GM19455 (cell line): ENCODE measurements around the gene FEN1.

ENCODE experiments used
- ATAC-seq: cut with Tn5 transposase; IDR thresholded peaks from one replicate; pipeline ENCODE4 v1.9.1; 2021; ENCODE audit not compliant: unreplicated experiment

FEN1 gene

DNA sequence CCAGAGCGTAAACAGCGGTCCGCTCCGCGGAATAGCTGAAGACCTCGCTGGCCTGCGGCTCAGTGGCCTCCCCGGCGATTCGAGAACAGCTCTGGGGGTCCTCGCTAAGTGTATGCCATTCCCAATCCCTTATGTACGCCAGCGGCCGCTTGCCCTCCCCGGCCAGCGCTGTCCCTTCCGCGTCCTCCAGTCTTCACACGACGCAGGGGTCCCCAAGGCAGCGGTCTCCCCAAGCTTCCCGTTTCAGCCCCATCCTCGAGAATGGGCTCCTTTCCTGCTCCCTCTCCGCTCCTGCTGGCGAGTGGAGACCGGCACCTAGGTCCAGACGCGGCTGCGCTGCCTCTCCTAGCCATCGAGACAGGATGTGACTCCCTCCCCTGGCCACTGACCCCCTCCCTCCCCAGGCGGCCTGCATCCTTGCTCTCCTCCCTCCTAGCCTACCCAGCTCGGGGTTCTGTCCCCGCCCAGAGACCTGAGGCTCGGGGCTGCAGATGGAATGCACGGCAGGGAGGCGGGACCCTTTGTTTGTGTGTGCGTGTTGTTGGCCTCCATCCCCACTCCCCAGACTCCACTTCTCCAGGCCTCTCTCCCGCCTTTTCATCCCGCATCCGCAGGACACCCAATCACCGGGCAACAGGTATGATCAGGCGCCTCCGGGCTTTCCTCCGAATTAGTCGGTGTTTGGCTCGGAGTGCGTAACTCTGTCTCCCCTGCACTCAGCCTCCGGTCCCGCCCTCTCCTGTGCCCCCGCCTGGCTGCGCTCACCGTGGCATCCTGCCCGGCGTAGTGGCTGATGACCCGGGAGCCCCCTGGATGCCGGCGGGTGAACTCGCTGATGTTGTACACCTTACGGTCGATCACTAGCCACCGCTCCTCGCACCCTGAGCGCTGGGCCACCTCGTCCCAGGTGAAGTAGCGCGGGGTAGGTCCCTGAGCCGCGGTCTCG is 23.4 kb downstream of the FEN1 start:
- peak; percentile 32 for ATAC-seq

DNA sequence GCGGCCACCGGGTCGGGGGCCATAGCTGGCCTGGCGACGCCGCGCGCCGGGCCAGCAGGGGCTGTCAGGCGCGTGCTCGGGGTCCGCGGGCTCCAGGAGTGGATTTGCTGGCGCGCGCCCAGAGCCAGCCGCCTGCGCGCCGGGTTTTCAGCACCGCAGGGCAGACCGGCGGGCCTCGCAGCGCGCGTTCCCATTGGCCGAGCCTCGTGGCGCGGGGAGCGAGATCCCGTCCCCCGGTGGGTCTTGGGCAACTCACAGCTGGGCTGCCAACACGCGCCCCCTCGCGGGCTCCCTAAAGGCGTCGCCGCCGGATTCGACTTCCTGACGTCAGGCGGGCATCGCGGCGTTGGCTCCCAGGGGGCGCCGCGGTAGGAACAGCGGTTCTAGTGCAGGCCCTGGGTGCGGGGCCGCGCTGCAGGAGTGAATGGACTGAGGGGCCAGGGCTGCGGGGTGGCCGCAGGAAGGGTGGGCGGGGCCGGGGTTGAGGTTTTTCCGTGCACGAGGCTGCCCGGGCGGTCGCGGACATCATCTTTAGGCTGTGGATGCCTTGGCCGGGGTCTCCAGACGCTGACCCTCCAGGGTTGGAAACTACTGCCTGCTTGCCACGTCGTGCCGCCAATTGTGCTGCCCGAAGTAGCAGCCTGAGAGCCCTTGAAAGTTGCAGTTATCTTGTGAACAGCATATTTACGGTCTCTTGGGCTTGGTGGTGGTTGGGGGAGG is 24.2 kb downstream of the FEN1 start, which contains the start of gene FADS1:
TSS of gene FADS1 (minus strand) at position 268 of the 720 bp plus-strand sequence. CDS start at position 194, 74 bp downstream.
- peak; percentile 36 for ATAC-seq

DNA sequence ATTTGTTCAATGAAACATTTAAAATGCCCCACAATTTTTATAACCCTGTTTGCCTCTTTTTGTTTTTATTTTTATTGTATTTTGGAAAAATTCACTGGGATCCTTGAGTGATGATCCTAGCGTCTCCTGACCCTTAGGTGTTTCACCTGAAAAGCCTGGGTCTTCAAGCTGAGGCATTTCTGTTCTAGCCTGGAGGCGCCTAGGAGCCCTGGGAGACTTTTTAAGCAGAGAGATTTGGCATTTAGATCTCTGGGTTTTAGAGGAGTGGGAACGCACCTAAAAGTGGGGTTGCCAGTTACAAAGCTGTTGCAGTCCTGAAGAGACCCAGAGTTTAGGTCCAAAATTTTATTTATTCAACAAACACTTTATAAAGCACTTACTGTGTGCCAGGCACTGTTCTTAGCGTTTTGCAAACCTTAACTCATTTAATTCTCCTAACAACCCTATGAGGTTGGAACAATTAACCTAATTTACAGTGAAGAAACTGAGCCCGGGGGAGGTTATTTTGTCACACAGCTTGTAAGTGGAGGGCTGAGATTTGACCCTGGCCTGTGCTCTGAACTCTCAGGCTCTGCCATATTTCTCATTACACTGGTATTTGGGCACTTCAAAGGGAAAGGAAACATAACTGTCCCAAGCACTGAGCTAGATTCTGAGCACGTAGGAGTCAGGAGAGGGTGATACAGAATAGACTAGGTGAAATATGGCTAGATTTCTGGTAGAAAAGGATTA is 24.9 kb downstream of the FEN1 start:
- ATAC-seq = no peak

DNA sequence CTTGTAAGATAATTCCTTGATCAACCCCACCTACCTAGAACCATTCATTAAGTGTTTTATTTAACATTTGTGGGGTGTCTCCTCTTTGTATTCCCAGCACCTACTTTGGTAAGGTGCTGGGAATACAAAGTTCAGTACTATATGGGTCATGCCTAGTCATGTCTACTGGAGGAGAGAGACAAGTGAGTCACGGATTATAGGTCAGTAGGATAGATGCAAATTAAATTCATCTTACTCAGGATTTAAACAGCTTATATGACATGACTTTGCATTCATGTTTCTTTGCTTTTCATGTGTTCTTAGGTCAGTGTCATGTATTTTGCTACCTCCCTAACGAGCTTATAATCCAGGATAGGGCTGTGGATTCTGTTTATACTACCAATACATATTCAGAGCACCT is 27.5 kb downstream of the FEN1 start:
- no peak for ATAC-seq

DNA sequence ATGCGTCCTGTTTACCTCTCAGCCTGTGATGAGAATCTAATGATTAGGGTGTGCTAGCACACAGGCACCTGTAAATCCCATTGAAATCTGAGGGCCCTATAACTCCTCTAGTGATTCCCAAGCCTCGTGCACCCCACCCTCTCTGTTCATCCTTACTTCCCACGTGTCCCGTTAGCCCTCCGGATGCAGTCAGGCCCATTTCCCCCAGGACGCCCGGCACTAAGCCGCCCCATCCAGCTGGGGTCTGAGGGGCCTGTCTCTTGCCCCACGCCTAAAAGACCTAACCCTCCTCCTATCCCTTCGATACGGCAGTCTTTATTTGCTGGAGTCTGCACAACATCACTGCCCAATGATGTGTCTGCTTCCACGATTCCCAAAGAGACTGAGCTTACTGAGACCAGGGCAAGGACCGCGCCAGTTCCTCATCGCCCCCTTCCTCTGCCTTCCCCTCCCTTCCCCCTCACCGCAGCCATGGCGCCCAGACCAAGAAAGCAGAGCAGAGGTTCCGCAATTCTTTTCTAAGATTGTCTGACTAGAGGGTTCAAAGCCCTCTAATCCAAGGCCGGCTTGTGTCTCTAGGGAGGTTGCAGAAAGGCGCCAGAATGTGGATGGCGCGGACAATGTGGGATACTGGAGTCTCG is 34.3 kb downstream of the FEN1 start:
- ATAC-seq = peak; percentile 19

DNA sequence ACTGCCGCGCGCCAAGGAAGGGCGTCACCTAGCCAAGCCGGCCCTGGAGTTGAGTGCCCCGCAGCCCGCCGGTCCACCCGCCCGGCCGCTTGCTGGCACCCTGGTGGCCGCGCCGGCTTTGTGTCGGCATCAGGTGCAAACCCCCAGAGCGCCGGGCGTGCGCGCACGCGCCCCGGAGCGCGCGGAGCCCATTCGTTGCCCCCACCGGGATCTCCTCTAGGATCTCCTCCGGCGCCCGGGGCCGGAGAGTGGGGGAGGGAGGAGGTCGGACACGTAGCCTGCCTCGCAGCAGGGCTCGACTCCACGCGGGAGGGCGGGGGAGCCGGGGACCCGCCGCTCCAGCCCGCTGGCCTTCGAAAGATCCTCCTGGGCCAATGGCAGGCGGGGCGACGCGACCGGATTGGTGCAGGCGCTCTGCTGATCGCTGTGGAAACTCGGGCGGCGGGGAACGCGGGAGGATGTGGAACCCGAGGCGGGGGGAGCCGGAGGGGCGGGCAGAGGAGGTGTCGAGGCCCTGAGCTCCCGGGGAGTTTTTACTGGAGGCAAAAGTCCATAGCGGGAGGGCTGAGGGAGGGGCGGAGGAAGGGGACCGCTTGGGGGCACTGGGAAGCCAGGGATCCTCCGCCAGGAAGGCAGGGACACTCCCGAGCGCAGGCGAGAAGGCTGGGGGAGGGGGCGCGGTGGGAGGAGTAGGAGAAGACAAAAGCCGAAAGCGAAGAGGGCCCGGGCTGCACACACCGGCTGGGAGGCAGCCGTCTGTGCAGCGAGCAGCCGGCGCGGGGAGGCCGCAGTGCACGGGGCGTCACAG is 35.1 kb downstream of the FEN1 start, which contains the start of gene FADS2:
TSS of gene FADS2 (plus strand) at position 730 of the 808 bp plus-strand sequence. CDS start 91 bp downstream, outside the sequence.
- peak; percentile 77 for ATAC-seq

DNA sequence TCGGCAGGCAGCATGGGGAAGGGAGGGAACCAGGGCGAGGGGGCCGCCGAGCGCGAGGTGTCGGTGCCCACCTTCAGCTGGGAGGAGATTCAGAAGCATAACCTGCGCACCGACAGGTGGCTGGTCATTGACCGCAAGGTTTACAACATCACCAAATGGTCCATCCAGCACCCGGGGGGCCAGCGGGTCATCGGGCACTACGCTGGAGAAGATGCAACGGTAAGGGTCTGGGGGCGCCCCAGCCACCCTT is 35.6 kb downstream of the FEN1 start:
- no peak for ATAC-seq

DNA sequence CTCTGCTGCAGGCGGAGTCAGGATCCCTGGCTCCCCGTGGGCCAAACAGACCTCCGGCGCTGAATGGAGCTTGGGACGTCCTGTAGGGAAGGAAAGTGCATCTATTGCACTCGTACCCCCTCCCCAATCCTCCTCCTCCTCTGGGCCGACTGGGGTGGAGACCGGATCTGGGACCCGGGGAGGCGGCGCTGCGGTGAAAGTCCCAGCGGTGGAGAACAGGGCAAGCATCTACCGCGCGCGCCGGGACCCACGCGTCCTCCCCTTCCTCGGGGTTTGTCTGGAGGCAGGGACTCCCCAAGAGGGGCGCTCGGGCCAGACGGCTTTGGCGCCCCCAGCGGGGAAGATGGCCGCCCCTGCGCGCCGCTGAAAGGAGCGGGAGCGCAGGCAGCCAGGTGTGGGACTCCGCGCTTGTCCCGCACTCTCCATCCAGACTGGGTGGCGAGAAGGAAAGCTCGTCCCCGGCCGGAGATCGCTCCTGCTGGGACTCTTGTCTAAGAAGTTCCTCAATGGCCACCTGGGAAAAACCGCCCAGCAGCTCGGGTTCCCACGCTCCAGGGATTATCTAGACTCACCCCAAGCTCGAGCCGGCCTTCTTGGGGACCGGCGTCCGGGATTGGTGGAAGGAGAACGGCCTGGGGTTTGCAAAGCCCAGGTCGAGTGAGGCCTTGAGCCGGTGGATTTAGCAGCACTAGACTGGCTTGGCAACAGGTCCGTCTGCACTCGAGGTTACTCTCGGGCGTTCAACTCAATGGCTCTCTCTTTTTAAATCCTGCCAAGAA is 36.1 kb downstream of the FEN1 start:
- ATAC-seq = no peak

DNA sequence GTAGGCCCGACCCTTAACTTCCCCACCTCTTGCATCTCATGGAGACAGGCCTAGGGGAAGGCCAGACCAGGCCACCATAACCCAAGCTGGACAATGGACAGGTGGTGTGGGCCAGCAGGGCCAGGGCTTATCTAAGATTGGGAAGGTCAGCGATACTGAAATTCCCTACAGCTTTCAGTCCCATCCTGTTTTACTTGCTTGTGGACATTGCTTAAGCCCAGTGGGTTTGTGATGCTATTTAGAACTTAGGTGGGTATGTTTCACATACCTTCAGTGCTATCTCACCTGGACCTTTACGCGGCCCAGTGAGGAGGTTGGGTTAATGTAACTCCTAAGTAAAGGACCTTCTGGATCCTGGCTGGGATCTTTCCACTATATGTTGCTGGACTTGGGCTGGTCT is 37.1 kb downstream of the FEN1 start:
- ATAC-seq = no peak

DNA sequence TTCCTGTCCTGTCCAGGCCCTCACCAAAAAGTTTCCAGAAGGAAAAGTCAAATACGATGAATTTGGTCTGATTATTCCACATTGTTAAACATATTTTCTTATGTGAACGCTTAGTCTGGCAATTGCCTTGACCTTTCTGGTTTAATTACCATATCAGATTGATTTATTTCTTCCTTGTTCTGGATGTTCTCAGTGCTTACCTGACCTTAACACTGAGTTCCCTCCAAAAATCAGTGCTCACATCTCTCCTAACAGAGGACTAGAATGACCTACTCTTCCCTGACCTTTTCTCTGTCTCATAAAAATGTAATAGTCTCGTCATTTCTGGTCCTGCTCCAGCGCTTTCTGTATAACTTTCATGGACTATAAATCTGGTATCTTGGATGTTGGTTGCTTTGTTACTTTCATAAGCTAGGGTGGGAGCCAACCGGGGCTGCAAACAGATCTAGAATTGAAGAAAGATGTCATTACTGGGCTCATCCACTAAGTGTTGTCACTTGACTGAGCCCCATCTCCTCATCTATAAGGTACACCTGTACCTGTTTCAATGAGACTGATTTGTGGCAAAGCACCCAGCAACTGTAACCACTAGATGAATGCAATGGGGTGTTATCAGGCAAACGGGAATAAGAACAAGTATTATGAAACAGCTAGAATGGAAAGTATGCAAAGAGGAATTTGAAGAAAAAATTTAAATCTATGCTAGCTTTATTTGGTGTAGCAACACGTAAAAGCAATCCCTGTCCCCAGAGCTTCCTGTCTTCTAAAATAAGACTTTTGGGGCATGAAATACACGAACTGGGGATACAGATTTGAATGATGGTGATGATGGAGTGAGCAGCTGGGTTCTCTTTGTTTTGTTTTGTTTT is 37.8 kb downstream of the FEN1 start:
- no peak for ATAC-seq

DNA sequence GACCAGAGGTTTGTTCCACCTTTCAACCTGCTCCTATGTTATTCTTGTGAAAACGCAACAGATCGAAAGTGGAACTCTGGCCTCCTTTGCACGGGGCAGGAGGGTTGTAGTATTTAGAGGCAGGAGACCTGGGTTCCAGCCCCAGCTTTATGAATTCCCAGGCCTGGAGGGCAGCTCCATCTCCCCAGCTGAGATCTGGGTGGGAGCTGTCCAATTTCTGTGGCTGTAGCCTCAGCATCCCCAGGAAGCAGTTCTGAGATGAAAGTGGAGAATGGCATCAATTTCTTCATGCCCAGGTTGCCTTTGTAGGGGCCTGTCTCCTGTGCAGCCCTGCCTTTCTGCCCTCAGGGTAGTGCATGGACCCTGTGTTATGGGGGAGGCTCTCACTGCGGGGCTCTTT is 39.5 kb downstream of the FEN1 start:
- ATAC-seq = no peak

DNA sequence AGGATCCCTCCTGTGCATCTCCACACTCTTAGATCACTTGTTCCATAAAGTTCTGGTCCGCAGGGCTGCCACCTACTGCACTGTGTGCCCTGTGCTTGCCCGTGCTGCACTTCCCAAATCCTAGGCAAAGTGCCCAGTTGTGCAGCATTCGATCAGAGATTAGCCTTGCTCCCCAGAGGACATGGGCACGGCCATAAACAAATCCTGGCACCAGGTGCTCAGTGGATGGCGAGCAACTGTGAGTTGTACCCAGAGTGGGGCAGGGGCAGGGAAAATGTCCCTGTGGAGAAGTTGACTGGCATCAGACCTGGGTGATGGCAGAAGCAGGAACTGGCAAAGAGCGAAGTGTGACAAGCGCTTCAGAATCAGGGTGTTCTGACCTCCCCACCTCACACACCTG is 40.0 kb downstream of the FEN1 start:
- ATAC-seq = no peak

DNA sequence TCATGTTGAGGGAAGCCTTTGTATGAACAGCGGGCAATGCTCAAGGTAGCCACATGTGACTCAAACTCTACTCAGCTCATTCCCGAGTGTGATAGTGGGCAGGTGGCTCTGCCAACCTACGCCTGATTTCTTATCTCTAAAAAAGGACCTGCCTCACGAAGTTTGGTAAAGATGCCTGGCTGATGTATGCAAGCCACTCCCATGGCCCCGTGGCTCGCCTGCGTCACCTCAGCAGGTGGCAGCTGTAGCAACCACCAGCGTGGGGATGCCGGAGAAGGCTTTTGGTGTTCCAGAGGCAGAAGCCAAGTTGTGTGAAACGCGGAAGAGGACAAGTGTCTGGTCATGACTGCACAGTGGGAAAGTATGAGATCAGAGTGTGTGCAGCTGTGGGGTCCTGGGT is 40.8 kb downstream of the FEN1 start:
- no peak for ATAC-seq

DNA sequence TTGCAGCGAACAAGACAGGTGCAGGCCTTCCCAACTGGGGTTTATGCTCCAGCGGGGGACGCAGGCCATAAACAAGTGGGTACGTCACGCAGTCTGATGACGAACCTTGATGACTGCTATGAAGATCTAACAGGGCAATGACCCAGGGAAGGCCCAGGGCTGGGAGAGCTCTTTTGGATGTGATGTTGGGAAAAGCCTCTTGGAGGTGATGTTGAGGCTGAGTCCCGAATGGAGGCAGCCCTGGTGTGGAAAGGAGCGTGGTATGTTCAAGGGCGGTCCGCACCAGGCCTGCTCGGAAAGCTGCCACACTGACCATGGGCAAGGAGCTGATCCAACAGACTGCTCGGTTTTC is 41.2 kb downstream of the FEN1 start:
- ATAC-seq = no peak

DNA sequence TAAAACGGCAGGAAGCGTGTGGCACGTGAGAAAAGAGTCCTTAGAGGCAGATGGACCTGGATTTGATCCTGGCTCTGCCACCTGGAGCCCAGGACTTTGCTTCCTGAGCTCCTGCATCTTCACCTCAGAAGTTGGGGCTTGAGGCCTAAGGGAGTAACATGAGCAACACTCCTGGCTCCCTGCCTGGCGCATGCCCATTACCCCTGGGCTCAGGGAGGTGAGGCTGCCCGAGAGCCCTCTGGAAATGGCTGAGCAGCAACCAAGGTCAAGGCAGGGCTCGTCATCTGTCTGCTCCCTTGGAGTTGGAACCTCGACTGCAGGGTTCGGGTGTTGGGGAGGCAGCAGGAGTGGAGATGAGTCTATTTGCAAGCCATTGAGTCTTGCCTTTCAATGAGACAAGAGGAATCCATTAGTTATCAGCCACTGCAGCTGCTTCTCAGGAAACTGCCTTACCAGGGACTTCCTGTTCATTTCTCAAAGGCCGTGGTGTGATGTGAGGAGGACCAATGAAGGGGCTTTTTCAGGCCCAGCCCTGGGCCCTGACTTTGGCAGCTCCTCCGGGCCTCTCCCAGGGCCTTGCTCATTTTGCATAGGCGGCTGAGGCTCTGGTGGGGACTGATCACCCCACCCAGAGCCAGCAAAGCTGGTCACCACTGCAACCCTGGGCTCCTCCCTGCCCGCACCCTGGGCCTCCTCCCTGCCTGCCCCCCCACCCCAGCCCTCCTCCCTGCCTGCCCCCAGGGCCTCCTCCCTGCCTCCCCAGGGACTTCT is 41.8 kb downstream of the FEN1 start:
- ATAC-seq = peak; percentile 84

DNA sequence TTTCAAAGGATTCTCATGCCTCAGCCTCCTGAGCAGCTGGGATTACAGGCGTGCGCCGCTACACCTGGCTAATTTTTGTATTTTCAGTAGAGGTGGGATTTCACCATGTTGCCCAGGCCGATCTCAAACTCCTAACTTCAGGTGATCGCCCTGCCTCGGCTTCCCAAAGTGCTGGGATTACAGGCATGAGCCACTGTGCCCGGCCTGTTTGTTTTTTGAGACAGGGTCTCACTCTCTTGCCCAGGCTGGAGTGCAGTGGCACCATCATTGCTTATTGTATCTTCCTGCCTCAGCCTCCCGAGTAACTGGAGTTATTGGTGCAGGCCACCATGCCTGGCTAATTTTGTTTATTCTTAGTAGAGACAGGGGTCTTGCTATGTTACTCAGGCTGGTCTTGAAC is 43.5 kb downstream of the FEN1 start:
- ATAC-seq = no peak

DNA sequence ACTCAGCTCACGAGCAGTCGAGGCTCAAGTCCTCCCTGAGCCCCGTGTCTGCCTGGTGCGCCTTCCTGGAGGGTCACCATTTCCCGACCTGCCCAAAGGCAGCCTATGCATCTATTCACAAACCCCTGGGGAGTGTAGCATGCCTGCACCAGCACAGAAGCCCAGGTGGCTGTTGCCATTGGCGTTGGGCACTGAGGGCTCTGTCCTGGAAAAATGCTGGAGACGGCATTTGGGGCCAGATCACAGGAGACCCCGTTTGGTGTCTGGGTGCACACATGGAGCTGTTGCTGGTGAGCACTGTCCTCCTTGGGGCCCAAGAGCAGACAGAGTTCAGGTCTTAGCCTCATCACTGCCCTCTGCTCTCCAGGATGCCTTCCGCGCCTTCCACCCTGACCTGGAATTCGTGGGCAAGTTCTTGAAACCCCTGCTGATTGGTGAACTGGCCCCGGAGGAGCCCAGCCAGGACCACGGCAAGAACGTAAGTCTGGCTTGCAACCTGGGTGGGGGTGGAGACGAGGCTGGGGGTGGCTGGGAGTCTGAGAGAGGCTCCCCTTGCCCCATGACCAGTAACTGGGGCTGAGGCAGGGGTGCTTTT is 44.8 kb downstream of the FEN1 start:
- ATAC-seq = no peak

DNA sequence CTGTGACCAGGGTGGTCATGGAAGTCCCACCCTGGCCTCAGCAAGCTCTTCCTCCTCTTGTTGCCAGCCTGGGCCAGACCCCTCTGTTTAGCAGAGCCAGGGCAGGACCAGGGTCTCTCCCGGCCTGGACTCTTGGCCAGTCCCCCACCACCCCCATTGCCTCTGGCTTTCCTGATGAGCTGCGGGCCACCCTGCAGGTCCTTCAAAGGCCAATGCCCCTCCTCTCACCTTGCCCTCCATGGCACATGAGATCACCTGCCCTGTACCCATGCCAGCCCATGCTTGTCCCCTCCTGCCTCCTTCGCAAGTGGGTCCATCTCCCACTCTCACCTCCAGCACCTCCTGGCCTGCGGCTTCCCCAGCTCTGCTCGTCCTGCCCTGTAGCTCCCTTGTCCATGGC is 45.8 kb downstream of the FEN1 start:
- no peak for ATAC-seq
